KBM-7 (cell line): ENCODE measurements around the gene NOL4L.

Experiments
- DNase-seq: peaks from one replicate; pipeline ENCODE4 v3.0.0-alpha.2; 2015
- in situ Hi-C: fragments of 300-500 bp; cut with MboI; formaldehyde crosslinking; loops from 2 replicates; pipeline ENCODE4 v1.14.3; 2020; ENCODE audit warnings: low sequenced_read_pairs, low pct_unique_long_range_greater_than_20kb, mixed read lengths

NOL4L gene

GRCh38 chr20:32535953-32536823, 48.9 kb downstream of the NOL4L start:
- in situ Hi-C loops, result no loop called here
- DNase-seq, result peak; percentile 72

DNA sequence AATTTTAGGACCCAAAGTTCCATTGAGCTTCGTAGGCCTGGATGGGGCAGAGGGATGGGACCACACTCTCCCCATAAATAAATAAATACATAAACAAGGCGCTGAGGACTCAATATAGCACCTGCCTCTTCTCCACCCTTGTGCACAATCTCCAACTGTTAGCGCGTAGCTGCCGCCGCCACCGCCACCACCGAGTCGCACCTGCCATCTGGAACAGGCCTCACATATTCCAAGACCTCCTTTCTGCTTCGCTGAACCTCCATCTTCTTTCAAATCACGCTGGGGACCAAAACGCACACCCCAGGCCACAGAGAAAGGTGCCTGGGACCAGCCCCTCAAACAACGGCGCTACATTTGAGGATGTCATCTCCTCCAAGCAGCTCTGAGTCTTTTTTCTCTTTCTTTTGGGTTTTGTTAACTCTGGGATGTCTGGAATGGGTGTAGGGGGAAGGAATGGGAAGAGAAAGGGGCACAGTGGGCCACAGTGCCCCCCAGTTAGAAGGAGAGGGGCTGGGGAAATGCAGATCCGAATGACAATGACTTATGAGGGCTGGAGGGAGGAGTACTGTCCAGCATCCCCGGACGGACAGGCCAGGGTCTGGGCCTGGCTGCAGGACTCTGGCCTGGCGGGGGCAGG, 49.7 kb downstream of the NOL4L start:
- DNase-seq, result no peak
- in situ Hi-C loops, result no loop called here

DNA sequence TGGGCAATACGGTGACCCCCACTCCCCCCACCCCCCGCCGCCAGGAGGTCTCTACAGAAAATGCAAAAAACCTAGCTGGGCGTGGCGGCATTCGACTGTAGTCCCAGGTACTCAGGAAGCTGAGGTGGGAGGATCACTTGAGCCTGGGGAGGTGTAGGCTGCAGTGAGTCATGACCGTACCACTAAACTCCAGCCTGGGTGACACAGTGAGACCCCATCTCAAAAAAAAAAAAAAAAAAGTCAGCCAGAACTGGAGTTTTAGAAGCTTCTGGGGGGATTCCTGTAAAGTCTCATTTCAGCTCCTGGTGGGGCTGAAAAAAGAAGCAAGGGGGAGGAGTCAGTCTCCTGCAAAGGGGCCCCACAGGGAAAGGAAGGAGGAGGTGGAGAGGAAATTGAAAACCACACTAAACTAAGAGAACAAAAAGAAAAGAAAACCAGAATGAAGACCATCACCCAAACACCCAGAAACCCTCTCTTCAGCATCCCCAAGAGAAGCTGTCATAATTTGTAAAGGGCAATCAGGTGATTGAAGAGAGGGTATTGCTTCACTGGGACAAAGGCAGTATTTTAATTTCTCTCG, 50.4 kb downstream of the NOL4L start:
- peak; percentile 59 for DNase-seq
- in situ Hi-C loops, result no loop called here

GRCh38 chr20:32533732-32534131, 51.4 kb downstream of the NOL4L start:
- in situ Hi-C loops, result no loop called here
- DNase-seq, result no peak

GRCh38 chr20:32532246-32532645, 52.9 kb downstream of the NOL4L start:
- in situ Hi-C loops, result no loop called here
- DNase-seq, result no peak

DNA sequence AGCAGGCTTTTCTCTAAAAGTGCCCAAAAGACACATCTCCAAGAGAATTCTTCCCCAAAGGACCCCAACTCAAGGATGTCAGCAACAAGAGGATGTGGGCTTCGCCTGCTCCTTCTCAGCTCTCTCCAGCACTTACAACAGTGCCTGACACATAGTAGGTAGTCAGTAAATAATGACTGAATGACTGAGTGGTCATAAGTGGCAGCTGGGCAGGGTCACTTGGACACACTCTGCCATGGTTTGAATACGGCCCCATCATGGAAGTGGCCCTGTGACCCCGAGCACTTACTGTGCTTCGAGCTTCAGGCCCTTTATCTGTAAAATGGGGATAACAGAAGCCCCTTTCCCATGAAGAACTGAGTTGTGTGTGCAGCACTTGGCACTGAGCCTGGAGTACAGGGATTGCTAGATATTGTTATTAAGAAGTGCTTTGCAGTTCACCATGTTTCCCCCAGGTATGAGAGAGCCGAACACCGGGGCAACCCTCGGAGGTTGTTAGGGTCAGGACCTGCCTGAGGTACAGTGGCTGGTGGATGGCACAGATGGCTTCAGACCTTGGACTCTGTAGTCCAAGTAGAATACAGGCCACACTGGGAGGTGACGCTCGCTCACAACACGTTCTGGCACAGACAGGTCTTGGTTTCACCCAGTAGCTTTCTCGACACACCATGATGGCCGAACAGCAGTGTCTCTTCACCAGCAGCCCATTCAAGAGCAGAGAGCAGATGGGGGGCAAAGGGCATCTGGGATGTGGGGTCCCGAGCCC, 56.0 kb downstream of the NOL4L start:
- in situ Hi-C loops, result loop anchor here (5.0 kb wide), 1 partner anchor 123 kb away; no protein-coding TSS in a partner anchor

GRCh38 chr20:32528171-32528891, 56.8 kb downstream of the NOL4L start:
- DNase-seq, result no peak
- in situ Hi-C loops, result loop anchor here (5.0 kb wide), 1 partner anchor 124 kb away; no protein-coding TSS in a partner anchor

More for the DNA sequence above, 56.0 kb downstream of the NOL4L start:
- no peak for DNase-seq

DNA sequence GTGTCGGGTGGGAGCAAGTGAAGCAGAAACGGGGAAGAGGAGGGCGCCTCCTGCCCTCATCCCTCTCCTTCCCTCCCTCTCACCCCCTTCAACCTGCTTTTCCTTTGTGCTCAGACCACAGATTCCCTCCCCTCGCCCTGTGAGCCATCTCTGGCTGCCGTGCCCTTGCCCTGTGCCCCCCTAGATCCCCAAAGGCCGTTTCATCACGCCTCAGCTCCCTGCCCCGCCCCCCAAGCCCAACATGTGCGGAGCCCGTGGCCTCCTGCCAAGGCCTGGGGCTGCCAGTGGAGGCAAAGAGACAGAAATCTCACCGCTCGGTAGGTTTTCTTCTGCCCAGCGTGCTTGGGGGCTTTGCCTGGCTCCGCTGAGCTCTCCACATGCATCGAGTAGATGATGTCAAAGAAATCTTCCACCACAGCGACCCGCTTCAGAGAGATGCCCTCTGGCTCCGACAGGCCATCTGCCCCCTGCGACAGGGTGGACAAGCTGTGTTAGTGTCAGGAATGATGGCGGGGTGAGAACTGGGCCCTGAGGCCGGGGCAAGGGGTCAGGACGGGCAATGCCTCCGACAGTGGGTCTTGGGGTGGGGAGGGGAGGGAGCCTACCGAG, 57.6 kb downstream of the NOL4L start:
- DNase-seq, result no peak
- in situ Hi-C loops, result loop anchor here (5.0 kb wide), 1 partner anchor 125 kb away; no protein-coding TSS in a partner anchor

GRCh38 chr20:32527052-32527446, 58.1 kb downstream of the NOL4L start:
- in situ Hi-C loops, result loop anchor here (5.0 kb wide), 1 partner anchor 125 kb away; no protein-coding TSS in a partner anchor
- DNase-seq, result no peak

GRCh38 chr20:32526541-32526940, 58.6 kb downstream of the NOL4L start:
- in situ Hi-C loops, result loop anchor here (5.0 kb wide), 1 partner anchor 126 kb away; no protein-coding TSS in a partner anchor
- DNase-seq, result no peak

DNA sequence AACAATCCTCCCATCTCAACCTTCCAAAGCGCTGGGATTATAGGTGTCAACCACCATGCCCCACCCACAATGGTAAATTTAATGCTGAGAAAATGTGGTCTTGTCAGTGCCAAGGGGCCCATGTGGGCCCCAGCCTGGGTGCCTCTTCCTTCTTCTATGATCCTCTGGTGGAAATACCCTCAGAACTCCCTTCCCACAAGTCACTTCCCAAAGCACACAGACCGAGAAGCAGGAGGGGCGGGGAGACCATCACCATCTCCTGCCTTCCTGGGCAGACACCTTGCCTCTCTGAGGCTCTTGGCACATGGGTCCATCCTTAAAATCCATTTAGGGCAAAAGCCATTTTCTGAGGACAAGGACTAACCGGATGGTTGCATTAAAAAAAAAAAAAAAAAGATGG, 59.0 kb downstream of the NOL4L start:
- no peak for DNase-seq
- in situ Hi-C loops, result loop anchor here (5.0 kb wide), 1 partner anchor 126 kb away; no protein-coding TSS in a partner anchor

GRCh38 chr20:32524829-32525501, 60.2 kb downstream of the NOL4L start:
- in situ Hi-C loops, result loop anchor here (5.0 kb wide), 1 partner anchor 127 kb away; no protein-coding TSS in a partner anchor
- DNase-seq, result no peak

DNA sequence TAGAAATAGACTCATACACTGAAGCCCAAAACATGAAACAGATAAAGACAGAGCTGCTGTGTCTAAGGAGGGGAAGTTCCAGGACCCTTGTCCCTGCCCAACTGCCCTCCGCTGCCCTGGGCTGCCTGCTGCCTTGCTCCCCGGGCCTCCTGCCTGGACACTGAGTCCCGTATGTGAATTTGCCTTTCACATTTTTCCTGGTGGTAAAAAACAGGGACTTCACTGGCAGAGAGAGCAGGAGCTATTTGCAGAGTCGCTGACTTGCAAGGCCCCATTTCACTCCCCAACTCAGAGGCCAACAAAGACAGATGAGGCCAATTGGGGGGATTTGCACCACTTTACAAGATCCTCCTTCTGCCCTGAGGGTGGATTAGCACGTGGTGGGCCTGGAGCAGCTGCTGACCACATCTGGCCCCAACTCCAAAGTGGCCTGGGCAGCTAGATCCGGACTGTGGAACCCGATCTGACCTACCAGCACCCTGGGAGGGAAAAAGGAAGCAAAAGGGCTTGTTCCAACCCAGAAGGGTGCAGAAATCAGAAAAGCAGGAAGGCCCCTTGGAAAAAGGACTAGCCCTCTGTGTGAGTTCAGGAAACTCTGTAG, 61.4 kb downstream of the NOL4L start:
- in situ Hi-C loops, result no loop called here
- DNase-seq, result no peak

DNA sequence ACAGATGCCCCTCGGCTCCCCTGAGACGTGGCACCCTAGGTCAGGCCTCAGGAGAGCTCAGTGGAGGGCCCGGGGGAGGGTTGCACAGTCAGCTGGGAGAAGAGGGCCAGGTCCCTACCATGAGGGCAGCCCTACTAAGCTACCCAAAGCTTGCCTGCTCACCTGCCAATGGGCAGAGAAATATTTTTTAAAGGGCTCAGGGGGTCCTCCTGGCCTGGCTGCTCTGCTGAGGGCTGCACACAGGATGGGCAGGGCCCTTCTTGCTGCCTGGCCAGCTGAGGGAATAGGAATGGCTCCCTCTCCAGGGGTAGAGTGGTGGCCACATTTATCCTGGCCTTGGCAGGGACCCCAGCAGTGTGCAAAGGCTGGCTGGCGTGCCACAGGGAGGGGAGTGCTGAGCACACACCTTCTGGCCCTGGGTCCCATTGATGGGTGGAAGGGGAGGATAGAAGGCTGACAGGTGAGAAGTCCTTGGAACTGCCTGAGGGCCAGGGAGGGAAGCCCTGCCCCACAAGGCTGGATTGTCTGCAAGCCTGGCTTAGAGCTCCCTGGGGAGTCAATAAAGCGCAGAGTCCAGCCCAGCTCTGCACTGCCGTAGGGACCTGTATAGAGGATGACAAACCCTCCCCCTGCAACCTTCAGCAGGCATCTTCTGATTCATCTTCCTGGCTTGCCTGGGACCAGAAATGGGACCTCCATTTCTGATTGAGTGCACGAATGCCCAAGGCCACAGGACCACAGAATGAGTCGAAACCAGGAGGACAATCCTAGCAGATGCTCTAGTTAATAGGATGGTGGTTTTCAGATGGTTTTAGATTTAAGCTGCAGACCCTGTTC, 62.1 kb downstream of the NOL4L start:
- DNase-seq, result no peak

DNA sequence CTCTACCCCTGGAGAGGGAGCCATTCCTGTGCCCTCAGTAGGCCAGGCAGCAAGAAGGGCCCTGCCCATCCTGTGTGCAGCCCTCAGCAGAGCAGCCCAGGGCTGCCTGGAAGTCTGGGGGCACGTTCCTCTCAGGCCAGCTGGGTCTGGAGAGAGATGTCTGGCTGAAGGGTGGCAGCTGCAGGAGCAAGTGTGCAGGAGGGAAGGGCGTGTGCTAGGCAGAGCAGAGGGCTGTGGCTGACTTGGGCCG, 62.7 kb downstream of the NOL4L start:
- in situ Hi-C loops, result no loop called here
- DNase-seq, result no peak

More for the DNA sequence above, 62.1 kb downstream of the NOL4L start:
- in situ Hi-C loops, result no loop called here

GRCh38 chr20:32521780-32522525, 63.2 kb downstream of the NOL4L start:
- in situ Hi-C loops, result no loop called here
- peak; percentile 71 for DNase-seq
